UCSD-AML1 (cell line): ENCODE measurements around the gene KRTAP27-1.

Experiments used
- DNase-seq: peaks from one replicate; lab custom pipeline; 2025; ENCODE audit not compliant: unreplicated experiment; lab: John Stamatoyannopoulos, UW

KRTAP27-1 gene

DNA sequence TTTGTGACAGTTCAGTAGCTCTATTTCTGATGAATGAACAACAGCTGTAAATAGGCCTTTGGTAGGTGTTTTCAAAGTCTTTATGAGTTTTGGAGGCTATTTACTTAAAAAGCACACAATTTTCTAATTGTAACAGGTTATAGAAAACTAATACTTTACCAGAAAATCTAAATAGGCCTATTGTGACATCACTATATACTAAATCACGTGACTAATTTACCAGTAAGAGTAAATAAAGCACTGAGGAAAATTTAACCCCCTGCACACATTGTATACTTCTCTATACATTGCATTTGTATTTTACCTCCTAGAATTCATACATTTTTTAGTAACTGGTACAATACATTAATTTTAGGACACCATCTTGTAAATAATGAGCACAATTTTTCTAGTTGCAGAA is 32.4 kb downstream of the KRTAP27-1 start:
- no peak for DNase-seq

DNA sequence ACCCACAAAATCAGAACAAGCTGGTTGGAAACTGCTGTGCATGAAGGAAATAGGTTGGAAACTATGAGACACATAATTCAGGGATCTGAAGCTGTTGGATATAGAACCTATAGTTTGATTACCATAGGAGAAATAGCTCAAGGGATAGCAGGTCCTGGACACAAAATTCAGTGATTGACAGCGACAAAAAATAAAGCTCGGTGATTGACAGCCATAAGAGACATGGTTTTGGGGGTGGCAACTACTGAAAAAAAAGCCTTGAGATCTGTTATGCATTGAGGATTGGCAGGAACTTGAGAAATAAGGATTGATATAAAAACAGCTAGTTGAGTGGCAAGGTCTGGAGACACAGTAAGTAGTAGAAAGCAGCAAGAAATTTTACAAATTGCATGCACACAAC is 48.3 kb downstream of the KRTAP27-1 start, which contains the start of gene KRTAP25-1:
Gene KRTAP25-1, minus strand, starts transcription at position 300 of the 400 bp plus-strand sequence. Its CDS starts 24 bp downstream, at position 276.
- no peak for DNase-seq
